ENCODE data around the gene LRCOL1. TPM values are rescaled to one million over a fixed set of nuclear protein-coding genes. Genes with fewer than 3 reads are reported as not detected.

LRCOL1 gene
- total and polyA plus RNA-seq, 8 donors: 0.63 to 2.2 (median 1.4) TPM

- Histone ChIP-seq H3K4me3 (no peak overlapping the region), H3K9me3 (peaks cover 0 to 5% of the 10 kb centered on the region in 2 donors), H3K27ac (no peak overlapping the region), H3K4me1 (peaks cover 2 to 4% of the 10 kb centered on the region in 2 donors), H3K36me3 (peaks cover 0 to 28% of the 10 kb centered on the region in 2 donors), H3K27me3 (peaks cover 29 to 48% of the 10 kb centered on the region in 2 donors)
- intact Hi-C loops (cut with DNase I): no loop called here
- DNase-seq (peak in 1 of 4 donors; percentile 60), ATAC-seq (no peak)
- no peak for TF ChIP-seq CTCF (IDR thresholded peaks at IDR 0.05)
Measured at GRCh38 chr12:132621657-132622435, 11.5 kb upstream of the LRCOL1 start.

GRCh38 chr12:132620899-132621656 is 10.7 kb upstream of the LRCOL1 start:
- no peak overlapping the region for H3K27ac ChIP-seq
- TF ChIP-seq CTCF (IDR thresholded peaks at IDR 0.05): no peak
- peaks cover 0 to 11% of the 10 kb centered on the region in 2 donors for H3K9me3 ChIP-seq
- peaks cover 0 to 26% of the 10 kb centered on the region in 2 donors for H3K36me3 ChIP-seq
- DNase-seq: peak in 1 of 4 donors; percentile 45
- H3K27me3 ChIP-seq: peaks cover 29 to 56% of the 10 kb centered on the region in 2 donors
- no peak overlapping the region for H3K4me3 ChIP-seq
- peaks cover 2 to 4% of the 10 kb centered on the region in 2 donors for H3K4me1 ChIP-seq
- intact Hi-C loops (cut with DNase I): no loop called here
- ATAC-seq: no peak

GRCh38 chr12:132620113-132620898 is 9.9 kb upstream of the LRCOL1 start:
- DNase-seq (peak in 1 of 4 donors; percentile 54), ATAC-seq (no peak)
- no peak overlapping the region for H3K4me3 ChIP-seq
- peaks cover 0 to 11% of the 10 kb centered on the region in 2 donors for H3K9me3 ChIP-seq
- no peak overlapping the region for H3K27ac ChIP-seq
- intact Hi-C loops (cut with DNase I): no loop called here
- peaks cover 2 to 4% of the 10 kb centered on the region in 2 donors for H3K4me1 ChIP-seq
- peaks cover 29 to 64% of the 10 kb centered on the region in 2 donors for H3K27me3 ChIP-seq
- H3K36me3 ChIP-seq: peaks cover 0 to 19% of the 10 kb centered on the region in 2 donors
- no peak for TF ChIP-seq CTCF (IDR thresholded peaks at IDR 0.05)

GRCh38 chr12:132619386-132620112 is 9.2 kb upstream of the LRCOL1 start:
- peaks cover 29 to 68% of the 10 kb centered on the region in 2 donors for H3K27me3 ChIP-seq
- peaks cover 0 to 11% of the 10 kb centered on the region in 2 donors for H3K9me3 ChIP-seq
- peaks cover 2 to 9% of the 10 kb centered on the region in 2 donors for H3K4me1 ChIP-seq
- H3K4me3 ChIP-seq: no peak overlapping the region
- H3K36me3 ChIP-seq: peaks cover 0 to 11% of the 10 kb centered on the region in 2 donors
- no peak overlapping the region for H3K27ac ChIP-seq
- DNase-seq: peak in 1 of 4 donors; percentile 64
- TF ChIP-seq CTCF (IDR thresholded peaks at IDR 0.05): no peak
- intact Hi-C loops (cut with DNase I): no loop called here
- no peak for ATAC-seq

All from left lung (tissue), 10 donors.